GM21786 (cell line): ENCODE data around the gene ZNF134.

ENCODE experiments used
- ATAC-seq: cut with Tn5 transposase; IDR thresholded peaks from one replicate; pipeline ENCODE4 v1.9.1; 2021; ENCODE audit not compliant: unreplicated experiment

The ZNF134 gene

DNA sequence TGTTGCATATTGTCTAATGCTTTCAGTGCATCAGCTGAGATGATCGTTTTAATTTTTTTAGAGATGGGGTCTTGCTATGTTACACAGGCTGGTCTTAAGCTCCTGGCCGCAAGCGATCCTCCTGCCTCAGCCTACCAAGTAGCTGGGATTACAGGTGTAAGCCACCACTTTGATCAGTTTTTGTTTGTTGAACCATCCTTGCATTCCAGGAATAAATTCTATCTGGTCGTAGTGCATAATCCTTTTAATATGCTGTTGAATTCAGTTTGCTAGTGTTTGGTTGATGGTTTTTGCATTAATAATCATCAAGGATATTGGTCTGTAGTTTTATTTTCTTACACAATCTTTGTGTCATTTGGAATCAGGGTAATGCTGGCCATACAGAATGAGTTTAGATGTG lies 23.3 kb downstream of the ZNF134 start:
- ATAC-seq, result no peak

- ATAC-seq, result no peak
Measured at GRCh38 chr19:57641715-57642234, 27.7 kb downstream of the ZNF134 start.

- no peak for ATAC-seq
Measured at GRCh38 chr19:57642396-57643046, 28.5 kb downstream of the ZNF134 start.

GRCh38 chr19:57643734-57644133 lies 29.7 kb downstream of the ZNF134 start:
- no peak for ATAC-seq

- ATAC-seq, result no peak
Measured at GRCh38 chr19:57648331-57649003, 34.4 kb downstream of the ZNF134 start.

DNA sequence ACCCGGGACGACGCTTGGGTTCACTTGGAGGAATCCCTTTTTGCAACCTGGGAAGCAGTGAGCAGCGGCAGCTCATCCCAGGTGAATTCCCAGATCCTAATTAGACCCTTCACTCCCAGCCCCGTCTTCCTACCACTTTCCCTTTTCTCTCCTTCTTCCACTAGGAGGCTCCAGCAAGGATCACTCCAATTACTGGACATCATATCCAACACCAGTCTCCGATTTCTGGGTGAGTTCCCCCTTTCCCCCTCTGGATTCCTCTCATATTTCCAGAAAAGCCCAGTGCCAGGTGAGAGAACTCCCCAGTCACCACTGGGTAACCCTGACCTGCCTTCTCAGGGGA lies 37.6 kb downstream of the ZNF134 start:
- ATAC-seq, result no peak

- no peak for ATAC-seq
Measured at GRCh38 chr19:57653689-57654088, 39.6 kb downstream of the ZNF134 start.

- ATAC-seq, result no peak
Measured at GRCh38 chr19:57655443-57655842, 41.4 kb downstream of the ZNF134 start.

- no peak for ATAC-seq
Measured at GRCh38 chr19:57656346-57656745, 42.3 kb downstream of the ZNF134 start.

DNA sequence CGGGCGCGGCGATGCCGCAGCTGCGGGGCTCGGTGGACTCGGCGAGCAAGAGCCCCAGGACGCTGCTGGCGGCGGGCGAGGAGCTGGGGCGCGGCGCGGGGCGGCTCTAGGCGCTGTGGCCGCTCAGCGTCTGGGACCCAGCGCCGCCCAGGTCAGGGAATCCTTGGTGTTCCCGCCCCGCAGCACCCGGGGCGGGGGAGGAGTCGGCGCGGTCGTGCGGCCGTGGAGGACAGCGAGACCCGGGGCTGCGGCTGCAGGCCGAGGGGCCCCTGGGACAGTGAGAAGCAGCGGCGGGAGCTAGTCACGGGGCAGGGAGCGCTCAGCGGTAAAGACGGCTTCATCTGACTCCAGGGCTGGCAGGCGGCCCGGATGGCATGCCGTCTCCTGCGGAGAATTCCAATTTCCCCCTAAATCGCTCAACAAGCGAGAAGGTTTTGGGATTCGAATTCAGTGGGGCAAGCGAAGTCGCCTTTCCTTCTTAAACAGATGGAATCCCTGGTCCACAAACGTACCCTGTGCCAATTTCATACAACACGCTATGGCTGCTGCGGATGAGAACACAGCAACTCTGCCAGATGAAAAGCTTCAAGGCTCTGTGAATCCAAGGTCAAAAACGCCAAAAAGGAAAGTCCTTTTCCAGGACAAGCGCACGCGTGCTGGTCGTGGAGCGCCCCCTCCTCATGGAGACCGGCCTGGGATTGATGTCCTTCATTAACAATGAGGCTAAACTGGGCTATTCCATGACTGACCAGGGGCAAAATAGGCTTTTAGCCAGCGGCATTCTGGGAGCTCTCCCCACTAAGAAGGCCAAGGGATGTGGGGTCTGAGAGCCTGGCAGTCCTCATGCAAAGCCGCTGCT lies 50.5 kb downstream of the ZNF134 start:
- no peak for ATAC-seq

DNA sequence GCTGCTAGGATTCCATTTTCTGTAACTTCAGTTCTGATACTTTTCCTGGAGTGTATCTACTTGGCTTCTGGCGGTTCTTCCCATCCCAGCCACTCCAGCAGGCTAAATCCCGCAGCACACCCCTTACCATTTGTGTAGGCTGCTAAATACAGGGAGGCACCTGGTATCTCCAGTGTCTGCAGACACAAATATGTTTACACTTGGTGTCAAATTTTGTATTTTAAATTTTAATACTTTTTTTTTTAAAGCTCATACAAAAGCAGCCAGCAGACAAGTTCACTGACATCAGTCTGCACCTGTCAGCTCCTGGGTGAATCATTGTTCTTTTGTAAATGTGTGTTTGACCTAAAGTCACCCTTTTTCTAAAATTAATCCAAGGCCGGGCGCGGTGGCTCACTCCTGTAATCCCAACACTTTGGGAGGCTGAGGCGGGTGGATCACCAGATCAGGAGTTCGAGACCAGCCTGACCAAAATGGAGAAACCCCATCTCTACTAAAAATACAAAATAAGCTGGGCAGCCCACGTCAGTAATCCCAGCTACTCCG lies 51.3 kb downstream of the ZNF134 start:
- ATAC-seq, result no peak

GRCh38 chr19:57667228-57667627 lies 53.2 kb downstream of the ZNF134 start:
- no peak for ATAC-seq

DNA sequence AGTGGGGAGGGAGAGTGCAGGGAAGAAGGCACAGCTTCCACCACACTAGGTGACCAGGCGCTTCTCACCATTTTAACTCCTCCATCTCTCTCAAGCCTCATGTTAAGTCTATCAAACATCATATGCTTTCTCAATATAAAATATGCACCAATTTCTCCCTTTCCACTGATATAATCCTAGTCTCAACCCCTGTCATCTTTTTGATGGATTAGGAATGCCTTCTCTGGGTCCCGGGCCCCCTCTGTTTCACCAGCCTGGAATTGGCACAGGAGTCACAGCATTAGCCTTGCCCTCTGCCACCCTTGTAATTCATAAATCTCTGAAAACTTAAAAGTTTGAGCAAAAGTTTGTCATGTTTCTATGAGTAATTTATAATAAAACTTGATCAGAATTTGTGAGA lies 54.6 kb downstream of the ZNF134 start, which contains the start of gene ZSCAN4:
TSS of gene ZSCAN4 (plus strand) at position 301 of the 400 bp plus-strand sequence. CDS start 7,211 bp downstream, outside the sequence.
- ATAC-seq, result no peak

GRCh38 chr19:57671124-57671895 lies 57.3 kb downstream of the ZNF134 start:
- no peak for ATAC-seq

DNA sequence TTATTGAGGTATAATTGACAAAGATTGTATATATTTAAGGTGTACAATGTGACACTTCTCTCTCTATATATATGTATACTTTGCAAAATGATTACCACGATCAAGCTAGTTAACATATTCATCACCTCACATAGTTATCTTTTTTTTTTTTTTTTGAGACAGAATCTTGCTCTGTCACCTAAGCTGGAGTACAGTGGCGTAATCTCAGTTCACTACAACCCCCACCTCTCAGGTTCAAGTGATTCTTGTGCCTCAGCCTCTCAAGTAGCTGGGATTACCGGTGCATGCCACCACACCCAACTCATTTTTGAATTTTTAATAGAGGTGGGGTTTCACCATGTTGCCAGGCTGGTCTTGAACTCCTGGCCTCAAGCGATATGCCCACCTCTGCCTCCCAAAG lies 58.4 kb downstream of the ZNF134 start:
- ATAC-seq, result no peak
